Measurements from ENCODE around the gene CYB561D2.

- TF ChIP-seq, protein P1, sequence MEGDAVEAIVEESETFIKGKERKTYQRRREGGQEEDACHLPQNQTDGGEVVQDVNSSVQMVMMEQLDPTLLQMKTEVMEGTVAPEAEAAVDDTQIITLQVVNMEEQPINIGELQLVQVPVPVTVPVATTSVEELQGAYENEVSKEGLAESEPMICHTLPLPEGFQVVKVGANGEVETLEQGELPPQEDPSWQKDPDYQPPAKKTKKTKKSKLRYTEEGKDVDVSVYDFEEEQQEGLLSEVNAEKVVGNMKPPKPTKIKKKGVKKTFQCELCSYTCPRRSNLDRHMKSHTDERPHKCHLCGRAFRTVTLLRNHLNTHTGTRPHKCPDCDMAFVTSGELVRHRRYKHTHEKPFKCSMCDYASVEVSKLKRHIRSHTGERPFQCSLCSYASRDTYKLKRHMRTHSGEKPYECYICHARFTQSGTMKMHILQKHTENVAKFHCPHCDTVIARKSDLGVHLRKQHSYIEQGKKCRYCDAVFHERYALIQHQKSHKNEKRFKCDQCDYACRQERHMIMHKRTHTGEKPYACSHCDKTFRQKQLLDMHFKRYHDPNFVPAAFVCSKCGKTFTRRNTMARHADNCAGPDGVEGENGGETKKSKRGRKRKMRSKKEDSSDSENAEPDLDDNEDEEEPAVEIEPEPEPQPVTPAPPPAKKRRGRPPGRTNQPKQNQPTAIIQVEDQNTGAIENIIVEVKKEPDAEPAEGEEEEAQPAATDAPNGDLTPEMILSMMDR (IDR thresholded peaks at IDR 0.05), result no peak
- TF ChIP-seq POLR2A (IDR thresholded peaks at IDR 0.05), result no peak
Observed at GRCh38 chr3:50389414-50389767, 38.7 kb downstream of the CYB561D2 start.
